ENCODE measurements around the gene MATN3. TPM values are rescaled to one million over a fixed set of nuclear protein-coding genes. Genes with fewer than 3 reads are reported as not detected.

Gene MATN3, protein sequence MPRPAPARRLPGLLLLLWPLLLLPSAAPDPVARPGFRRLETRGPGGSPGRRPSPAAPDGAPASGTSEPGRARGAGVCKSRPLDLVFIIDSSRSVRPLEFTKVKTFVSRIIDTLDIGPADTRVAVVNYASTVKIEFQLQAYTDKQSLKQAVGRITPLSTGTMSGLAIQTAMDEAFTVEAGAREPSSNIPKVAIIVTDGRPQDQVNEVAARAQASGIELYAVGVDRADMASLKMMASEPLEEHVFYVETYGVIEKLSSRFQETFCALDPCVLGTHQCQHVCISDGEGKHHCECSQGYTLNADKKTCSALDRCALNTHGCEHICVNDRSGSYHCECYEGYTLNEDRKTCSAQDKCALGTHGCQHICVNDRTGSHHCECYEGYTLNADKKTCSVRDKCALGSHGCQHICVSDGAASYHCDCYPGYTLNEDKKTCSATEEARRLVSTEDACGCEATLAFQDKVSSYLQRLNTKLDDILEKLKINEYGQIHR
- total RNA-seq (2022; extraction: Qiagen RNA extraction) = 10.6 to 17.7 TPM (median 15.6 TPM) in 5 replicates

DNA sequence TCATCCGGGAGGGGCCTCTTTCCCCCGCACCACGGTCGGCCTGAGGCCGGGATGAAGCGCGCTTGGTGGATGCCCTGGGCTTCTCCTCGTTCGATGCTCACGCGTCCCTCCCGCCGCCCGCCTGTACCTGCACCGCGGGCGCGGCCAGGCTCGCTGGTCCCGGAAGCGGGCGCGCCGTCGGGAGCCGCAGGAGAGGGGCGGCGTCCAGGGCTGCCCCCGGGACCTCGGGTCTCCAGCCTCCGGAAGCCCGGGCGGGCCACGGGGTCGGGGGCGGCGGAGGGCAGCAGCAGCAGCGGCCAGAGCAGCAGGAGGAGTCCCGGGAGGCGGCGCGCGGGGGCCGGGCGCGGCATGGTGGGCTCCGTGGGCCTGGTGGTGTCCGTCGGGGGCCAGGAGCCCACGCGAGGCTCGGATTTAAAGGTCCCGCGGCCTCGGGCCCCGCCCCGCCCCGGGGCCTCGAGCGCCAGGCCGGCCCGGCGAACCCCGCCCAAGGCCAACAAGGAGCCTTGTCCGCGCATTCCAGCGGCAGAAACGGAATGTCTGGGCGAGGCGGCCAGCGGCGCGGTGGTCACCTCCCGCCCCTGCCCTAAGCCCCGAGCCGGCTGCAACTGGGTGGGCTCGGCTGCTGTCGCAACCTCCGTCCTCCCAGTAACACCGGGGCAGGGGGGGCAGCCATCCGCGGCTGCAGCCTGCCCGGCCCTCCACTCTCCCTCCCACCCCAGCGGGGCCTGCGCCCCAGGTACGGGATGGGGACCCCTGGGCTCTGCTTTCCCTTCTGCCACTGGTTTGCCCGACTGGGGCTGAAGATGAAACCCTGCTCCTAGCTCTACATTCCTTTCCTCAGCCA lies at the start of gene MATN3:
Gene MATN3, minus strand, starts transcription at position 387 of the 844 bp plus-strand sequence. Its CDS starts 37 bp downstream, at position 350.

DNA sequence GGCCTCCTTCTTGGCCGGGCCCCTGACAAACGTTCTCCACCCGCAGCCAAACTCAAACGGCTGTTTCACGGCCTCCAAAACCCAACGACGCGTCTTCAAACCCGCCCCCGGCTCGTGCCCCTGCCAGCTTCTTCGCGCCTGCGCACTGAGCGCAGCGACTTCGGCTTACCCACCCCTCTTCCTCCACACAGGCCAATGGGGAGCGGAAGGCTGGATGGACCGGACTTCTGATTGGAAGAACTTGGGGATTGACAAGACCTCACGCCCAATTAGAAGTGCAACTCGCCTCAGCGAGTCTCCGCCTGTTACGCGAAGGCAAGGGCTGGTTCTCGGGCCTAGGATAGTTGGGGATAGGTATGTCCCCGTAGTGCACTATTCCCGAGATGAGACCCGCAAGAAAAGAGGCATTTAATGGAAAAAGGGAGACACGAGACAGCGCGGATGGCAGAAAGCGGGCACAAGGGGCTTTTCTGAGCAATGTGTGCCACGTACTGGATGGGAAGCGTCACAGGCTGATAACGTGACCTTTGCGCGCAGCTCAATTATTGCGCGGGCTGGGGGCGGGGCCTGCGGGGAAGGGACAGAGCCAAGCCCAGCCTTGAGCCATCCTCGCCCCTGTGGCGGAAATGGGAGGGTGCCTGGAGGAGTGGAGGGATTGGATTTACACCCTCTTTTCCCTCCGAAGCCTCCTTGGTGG lies 39.2 kb upstream of the MATN3 start, which contains the start of gene LAPTM4A:
Gene LAPTM4A, minus strand, starts transcription at position 97 of the 697 bp plus-strand sequence. CDS start 108 bp downstream, outside the sequence.

DNA sequence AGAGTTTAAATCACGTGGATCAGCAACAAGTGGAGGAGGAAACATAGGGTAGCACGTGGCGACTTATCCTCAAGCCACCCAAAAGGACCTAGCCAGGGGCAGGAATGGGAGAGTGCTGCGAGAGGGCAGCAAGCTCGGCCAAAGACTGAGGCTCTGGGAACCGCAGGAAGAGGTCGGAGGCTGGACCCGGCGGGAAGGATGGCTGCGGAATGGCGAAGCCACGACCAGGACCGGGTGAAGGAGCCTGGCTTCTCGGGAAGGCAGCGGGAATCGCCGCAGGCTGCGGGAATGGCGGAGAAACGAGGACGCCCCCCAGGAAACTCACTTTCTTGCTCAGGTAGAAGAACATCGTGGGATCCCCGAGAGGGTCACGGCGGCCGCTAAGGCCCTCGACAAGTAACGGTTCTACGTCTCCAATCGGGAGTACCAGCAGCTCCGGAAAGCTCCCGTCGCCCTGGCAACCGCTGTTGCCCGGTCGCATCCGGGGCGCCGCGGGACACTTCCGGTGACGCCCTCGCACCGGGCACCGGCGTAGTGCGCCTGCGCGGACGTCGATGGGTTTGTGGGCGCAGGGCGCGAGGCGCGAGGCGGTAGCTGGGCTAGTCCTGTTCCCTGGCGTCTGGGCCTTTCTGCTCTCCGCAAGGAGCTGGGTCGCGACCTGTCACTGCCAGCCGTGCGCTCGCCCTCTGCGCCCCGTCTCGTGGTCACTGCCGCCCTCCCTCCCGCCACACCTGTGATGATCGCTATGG lies 22.6 kb downstream of the MATN3 start, which contains the start of gene WDR35:
Gene WDR35, minus strand, starts transcription at position 439 of the 749 bp plus-strand sequence. Its CDS starts 90 bp downstream, at position 349.

Other genes starting within 250 kb of the MATN3 start
- gene TTC32, start 110.7 kb downstream of the MATN3 start, total RNA-seq (2022; extraction: Qiagen RNA extraction) = 10.5 to 14.8 TPM (median 13.5 TPM) in 5 replicates
- 12.9 to 15.6 TPM (median 15.2 TPM) in 5 replicates for gene WDR35, start 22.6 kb downstream of the MATN3 start, total RNA-seq (2022; extraction: Qiagen RNA extraction)
- 224 to 309 TPM (median 282 TPM) in 5 replicates for gene LAPTM4A, start 39.0 kb upstream of the MATN3 start, total RNA-seq (2022; extraction: Qiagen RNA extraction)
- 148 to 201 TPM (median 187 TPM) in 5 replicates for gene SDC1, start 212.5 kb upstream of the MATN3 start, total RNA-seq (2022; extraction: Qiagen RNA extraction)

Measured in A549 treated with Mapracorat at 1 μM for 4 hours (cell line).